GM21447 (cell line): Measurements from ENCODE around the gene CLIP2.

ENCODE experiments used
- ATAC-seq: cut with Tn5 transposase; IDR thresholded peaks from one replicate; pipeline ENCODE4 v1.9.1; 2021; ENCODE audit not compliant: unreplicated experiment

CLIP2 gene

GRCh38 chr7:74269757-74270277, 19.4 kb upstream of the CLIP2 start:
- ATAC-seq: no peak

GRCh38 chr7:74271742-74272141, 17.5 kb upstream of the CLIP2 start:
- no peak for ATAC-seq

GRCh38 chr7:74272305-74273038, 16.7 kb upstream of the CLIP2 start:
- ATAC-seq: peak; percentile 75

GRCh38 chr7:74275401-74275881, 13.8 kb upstream of the CLIP2 start:
- no peak for ATAC-seq

- ATAC-seq: no peak
Observed at GRCh38 chr7:74277636-74278035, 11.6 kb upstream of the CLIP2 start.

- no peak for ATAC-seq
Observed at GRCh38 chr7:74280985-74281384, 8.2 kb upstream of the CLIP2 start.

GRCh38 chr7:74282748-74283459, 6.3 kb upstream of the CLIP2 start:
- ATAC-seq: no peak

- no peak for ATAC-seq
Observed at GRCh38 chr7:74283858-74284447, 5.3 kb upstream of the CLIP2 start.

- ATAC-seq: peak; percentile 44
Observed at GRCh38 chr7:74284781-74285259, 4.4 kb upstream of the CLIP2 start.

- ATAC-seq: no peak
Observed at GRCh38 chr7:74286131-74286530, 3.1 kb upstream of the CLIP2 start.

- no peak for ATAC-seq
Observed at GRCh38 chr7:74287303-74288033, 1.7 kb upstream of the CLIP2 start.

GRCh38 chr7:74288034-74288881, 949 bp upstream of the CLIP2 start:
- no peak for ATAC-seq

GRCh38 chr7:74289659-74290552, 699 bp downstream of the CLIP2 start:
- ATAC-seq: no peak

GRCh38 chr7:74290553-74290950, 1.3 kb downstream of the CLIP2 start:
- ATAC-seq: no peak

GRCh38 chr7:74290981-74291441, 1.8 kb downstream of the CLIP2 start:
- no peak for ATAC-seq

GRCh38 chr7:74291535-74291934, 2.3 kb downstream of the CLIP2 start:
- ATAC-seq: no peak

GRCh38 chr7:74292757-74293576, 3.8 kb downstream of the CLIP2 start:
- ATAC-seq: no peak

- no peak for ATAC-seq
Observed at GRCh38 chr7:74293577-74293908, 4.3 kb downstream of the CLIP2 start.
